Stimulated activated CD8-positive, alpha-beta memory T cell treated with anti-CD3 and anti-CD28 coated beads, Interleukin-7, amount 100 ng/mL, for 1 hour (primary cell): ENCODE measurements around the gene CRYL1.

ENCODE experiments used
- DNase-seq, 2 donors: peaks; one replicate each; pipeline ENCODE4 v3.0.0-alpha.2; 2020; ENCODE audit warnings: low read depth in 2 of 2

Gene CRYL1

GRCh38 chr13:20494656-20495055 is 31.0 kb downstream of the CRYL1 start:
- DNase-seq = no peak

DNA sequence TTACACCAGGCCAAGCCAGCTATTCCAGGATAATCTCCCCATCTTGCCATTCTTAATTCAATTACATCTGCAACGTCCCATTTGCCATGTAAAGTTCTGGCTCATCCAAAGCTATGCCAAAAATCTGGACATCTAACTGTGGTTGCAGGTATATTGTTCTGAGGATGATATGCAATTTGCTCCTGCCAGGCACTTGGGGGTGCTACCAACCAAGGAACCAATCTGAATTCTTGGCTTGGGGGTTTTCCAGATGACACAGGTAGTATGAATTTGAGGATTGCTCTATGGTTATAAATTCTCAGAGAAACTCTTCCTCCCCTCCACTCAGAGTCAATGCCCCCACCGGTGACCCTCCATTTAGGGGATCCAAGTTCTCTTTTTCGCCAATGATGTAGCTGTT is 33.0 kb downstream of the CRYL1 start:
- DNase-seq = no peak

- no peak for DNase-seq
Measured at GRCh38 chr13:20491926-20492435, 33.7 kb downstream of the CRYL1 start.

DNA sequence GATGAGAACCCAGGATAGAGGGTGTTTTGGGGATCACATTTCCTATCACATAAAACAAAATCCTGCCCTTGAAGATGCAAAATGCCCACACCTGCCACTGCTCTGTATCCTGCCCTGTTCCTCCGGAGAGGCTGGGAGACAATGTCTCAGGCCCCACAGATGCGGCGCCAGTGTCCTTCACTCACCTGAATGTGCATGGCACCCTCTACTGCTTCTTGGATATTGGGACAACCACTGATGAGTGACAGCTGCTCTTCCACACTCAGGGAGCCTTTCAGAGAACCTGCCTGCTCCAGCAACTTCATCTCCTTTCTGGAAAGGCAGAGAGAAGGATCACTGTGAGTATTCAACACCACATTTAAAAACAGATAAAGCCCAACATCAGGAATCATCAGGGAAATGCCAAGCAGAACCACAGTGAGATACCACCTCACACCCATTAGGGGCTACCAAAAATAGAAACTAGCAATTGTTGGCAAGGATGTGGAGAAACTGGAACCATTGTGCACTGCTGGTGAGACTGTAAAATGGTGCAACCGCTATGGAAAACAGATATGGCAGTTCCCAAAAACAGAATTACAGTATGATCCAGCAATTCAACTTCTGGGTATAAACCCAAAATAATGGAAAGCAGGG is 36.4 kb downstream of the CRYL1 start:
- DNase-seq = peak in 1 of 2 donors; percentile 13

GRCh38 chr13:20487927-20488326 is 37.7 kb downstream of the CRYL1 start:
- no peak for DNase-seq

DNA sequence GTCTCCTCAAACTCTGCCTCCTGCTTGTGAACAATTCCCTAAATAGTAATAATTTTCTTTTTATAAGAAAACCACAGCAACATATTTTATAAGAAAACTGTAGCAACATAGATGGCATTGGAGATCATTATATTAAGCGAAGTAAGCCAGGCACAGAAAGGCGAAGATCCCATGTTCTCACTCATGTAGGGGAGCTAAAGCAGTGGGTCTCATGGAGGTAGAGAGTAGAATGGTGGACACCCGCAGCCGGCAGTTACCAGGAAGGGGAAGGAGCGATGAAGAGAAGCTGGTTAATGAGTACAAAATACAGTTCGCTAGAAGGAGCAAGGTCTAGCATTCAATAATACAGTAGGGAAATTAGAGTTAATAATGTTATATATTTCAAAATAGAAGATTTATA is 42.9 kb downstream of the CRYL1 start:
- DNase-seq = no peak

GRCh38 chr13:20482275-20482761 is 43.3 kb downstream of the CRYL1 start:
- DNase-seq = no peak

GRCh38 chr13:20477394-20477793 is 48.3 kb downstream of the CRYL1 start:
- DNase-seq = no peak

GRCh38 chr13:20475927-20476691 is 49.5 kb downstream of the CRYL1 start:
- peak in 1 of 2 donors; percentile 19 for DNase-seq

- DNase-seq = no peak
Measured at GRCh38 chr13:20474515-20474914, 51.1 kb downstream of the CRYL1 start.

GRCh38 chr13:20473888-20474287 is 51.8 kb downstream of the CRYL1 start:
- no peak for DNase-seq

GRCh38 chr13:20473139-20473538 is 52.5 kb downstream of the CRYL1 start:
- no peak for DNase-seq

- no peak for DNase-seq
Measured at GRCh38 chr13:20472531-20472930, 53.1 kb downstream of the CRYL1 start.

GRCh38 chr13:20470136-20470535 is 55.5 kb downstream of the CRYL1 start:
- DNase-seq = no peak

GRCh38 chr13:20466371-20466770 is 59.3 kb downstream of the CRYL1 start:
- no peak for DNase-seq

- DNase-seq = no peak
Measured at GRCh38 chr13:20465218-20465879, 60.3 kb downstream of the CRYL1 start.

- DNase-seq = no peak
Measured at GRCh38 chr13:20462921-20463320, 62.7 kb downstream of the CRYL1 start.

GRCh38 chr13:20462533-20462915 is 63.1 kb downstream of the CRYL1 start:
- DNase-seq = no peak

GRCh38 chr13:20461860-20462532 is 63.7 kb downstream of the CRYL1 start:
- DNase-seq = no peak

DNA sequence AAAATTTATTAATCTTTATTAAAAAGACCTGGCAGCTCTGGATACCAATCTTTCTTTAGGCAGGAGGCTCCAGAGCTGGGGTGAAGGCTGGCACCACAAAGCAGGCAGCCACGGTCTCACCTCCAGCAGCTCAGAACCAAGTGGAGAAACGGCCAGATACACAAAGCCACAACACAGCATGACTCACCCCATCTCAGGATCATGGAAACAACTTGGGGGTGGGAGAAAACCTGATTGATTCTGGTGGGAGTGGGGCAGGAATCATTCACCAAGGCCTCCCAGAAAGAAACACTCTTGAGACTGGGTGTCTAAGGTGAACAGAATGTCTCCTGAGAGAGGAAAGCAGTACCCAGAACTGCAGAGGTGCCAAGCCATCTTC is 64.2 kb downstream of the CRYL1 start:
- no peak for DNase-seq

- DNase-seq = no peak
Measured at GRCh38 chr13:20460761-20461160, 64.9 kb downstream of the CRYL1 start.

- no peak for DNase-seq
Measured at GRCh38 chr13:20457670-20458069, 68.0 kb downstream of the CRYL1 start.
